Keratinocyte (primary cell): Measurements from ENCODE around the gene MIDN. TPM values are rescaled to one million over a fixed set of nuclear protein-coding genes. Genes with fewer than 3 reads are reported as not detected.

ENCODE experiments used
- DNase-seq: peaks from one replicate; pipeline ENCODE4 v3.0.0-alpha.2; 2011; ENCODE audit warnings: low read depth, missing footprints, low spot score
- FAIRE-seq: peaks from 2 replicates; lab custom pipeline; 2011; peaks lifted over from hg19 to GRCh38; lab: Jason Lieb, UNC
- H2AFZ ChIP-seq: 2 replicates; pipeline ENCODE4 v1.6.0; 2012; ENCODE audit warnings: low read length, control low read depth, inconsistent platforms; ENCODE audit not compliant: control insufficient read depth
- H3K27ac ChIP-seq: 2 replicates; pipeline ENCODE4 v1.5.1; 2011; ENCODE audit warnings: low read length; ENCODE audit not compliant: control insufficient read depth, insufficient read depth
- H3K27me3 ChIP-seq: 3 replicates; pipeline ENCODE4 v1.6.0; 2011; ENCODE audit warnings: low read length; ENCODE audit not compliant: control insufficient read depth, insufficient read depth; ENCODE audit errors: extremely low read depth
- H3K36me3 ChIP-seq, 2 experiments: 2 replicates in 1 of 2; 3 replicates in 1 of 2; pipeline ENCODE4 v1.5.1; 2011; ENCODE audit warnings: low read length in 2 of 2, mild to moderate bottlenecking in 1 of 2; ENCODE audit not compliant: control insufficient read depth in 2 of 2, insufficient read depth in 2 of 2; ENCODE audit errors: extremely low read depth in 1 of 2
- H3K4me1 ChIP-seq: 3 replicates; pipeline ENCODE4 v1.5.1; 2011; ENCODE audit warnings: low read length; ENCODE audit not compliant: control insufficient read depth, insufficient read depth; ENCODE audit errors: extremely low read depth
- H3K4me2 ChIP-seq: 3 replicates; pipeline ENCODE4 v1.6.0; 2011; ENCODE audit warnings: low read depth, low read length; ENCODE audit not compliant: control insufficient read depth, insufficient read depth; ENCODE audit errors: extremely low read depth
- H3K4me3 ChIP-seq, 3 experiments: fragments of 200-600 bp in 1 of 3; sonication (generic) in 1 of 3; 2 replicates in 2 of 3; 3 replicates in 1 of 3; pipeline ENCODE4 v1.5.1; 2011 to 2016; ENCODE audit warnings: low read length in 3 of 3, mild to moderate bottlenecking in 3 of 3, control low read depth in 2 of 3, inconsistent platforms in 1 of 3, low read depth in 1 of 3, mixed read lengths in 1 of 3, mixed run types in 1 of 3, moderate library complexity in 1 of 3; ENCODE audit not compliant: control insufficient read depth in 2 of 3, insufficient read depth in 2 of 3; ENCODE audit errors: extremely low read depth in 1 of 3
- H3K79me2 ChIP-seq: 2 replicates; pipeline ENCODE4 v1.6.0; 2012; ENCODE audit warnings: low read length; ENCODE audit not compliant: control insufficient read depth, insufficient read depth
- H3K9ac ChIP-seq: 3 replicates; pipeline ENCODE4 v1.6.0; 2011; ENCODE audit warnings: low read length; ENCODE audit not compliant: control insufficient read depth, insufficient read depth; ENCODE audit errors: extremely low read depth
- H3K9me1 ChIP-seq: 3 replicates; pipeline ENCODE4 v1.6.0; 2011; ENCODE audit warnings: low read length; ENCODE audit not compliant: control insufficient read depth, insufficient read depth; ENCODE audit errors: extremely low read depth
- H3K9me3 ChIP-seq: 2 replicates; pipeline ENCODE4 v1.5.1; 2012; ENCODE audit warnings: low read depth, low read length; ENCODE audit not compliant: control insufficient read depth
- H4K20me1 ChIP-seq: 3 replicates; pipeline ENCODE4 v1.6.0; 2011; ENCODE audit warnings: low read length; ENCODE audit not compliant: control insufficient read depth, insufficient read depth; ENCODE audit errors: extremely low read depth
- EZH2 ChIP-seq: IDR thresholded peaks from one replicate; pipeline ENCODE4 v1.6.1; 2012; ENCODE audit warnings: inconsistent platforms, mild to moderate bottlenecking, low read length, moderate library complexity
- dilution Hi-C: fragments of 300-500 bp; cut with MboI; formaldehyde crosslinking; loops from one replicate; pipeline ENCODE4 v1.7.0; 2020; ENCODE audit warnings: low sequenced_read_pairs; ENCODE audit not compliant: extremely low pct_ligation_motif_present
- polyA plus RNA-seq, 5 experiments: library from polyadenylated mRNA; depleted of rRNA in 3 of 5; stranded (reverse) in 3 of 5; stranded (forward) in 1 of 5; unstranded in 1 of 5; fragments of >200 nt; gene quantifications; 1 replicate in 1 of 5; 2 replicates in 3 of 5; 3 replicates in 1 of 5; pipeline versions ENCODE4 v1.2.1 to v1.2.3, GENCODE V29; 2011 to 2012; ENCODE audit warnings: missing spikeins in 2 of 5, low read depth in 1 of 5, low replicate concordance in 1 of 5
- TF ChIP-seq, protein P1 (sequence below), 3 experiments: IDR thresholded peaks in 1 of 3; conservative IDR thresholded peaks in 1 of 3; optimal IDR thresholded peaks in 1 of 3; 2 replicates in 2 of 3; 3 replicates in 1 of 3; pipeline versions ENCODE3 to v1.5.1; 2011; ENCODE audit warnings: low read length in 3 of 3, mild to moderate bottlenecking in 3 of 3, moderate library complexity in 2 of 3, control low read depth in 1 of 3, inconsistent platforms in 1 of 3; ENCODE audit not compliant: insufficient read depth in 2 of 3; ENCODE audit errors: extremely low read depth in 1 of 3

Gene MIDN
- polyA plus RNA-seq, 1 donor (not counting 4 experiments of a cell fraction or from before 2014, with no cell fraction given) = 4.7 TPM

DNA sequence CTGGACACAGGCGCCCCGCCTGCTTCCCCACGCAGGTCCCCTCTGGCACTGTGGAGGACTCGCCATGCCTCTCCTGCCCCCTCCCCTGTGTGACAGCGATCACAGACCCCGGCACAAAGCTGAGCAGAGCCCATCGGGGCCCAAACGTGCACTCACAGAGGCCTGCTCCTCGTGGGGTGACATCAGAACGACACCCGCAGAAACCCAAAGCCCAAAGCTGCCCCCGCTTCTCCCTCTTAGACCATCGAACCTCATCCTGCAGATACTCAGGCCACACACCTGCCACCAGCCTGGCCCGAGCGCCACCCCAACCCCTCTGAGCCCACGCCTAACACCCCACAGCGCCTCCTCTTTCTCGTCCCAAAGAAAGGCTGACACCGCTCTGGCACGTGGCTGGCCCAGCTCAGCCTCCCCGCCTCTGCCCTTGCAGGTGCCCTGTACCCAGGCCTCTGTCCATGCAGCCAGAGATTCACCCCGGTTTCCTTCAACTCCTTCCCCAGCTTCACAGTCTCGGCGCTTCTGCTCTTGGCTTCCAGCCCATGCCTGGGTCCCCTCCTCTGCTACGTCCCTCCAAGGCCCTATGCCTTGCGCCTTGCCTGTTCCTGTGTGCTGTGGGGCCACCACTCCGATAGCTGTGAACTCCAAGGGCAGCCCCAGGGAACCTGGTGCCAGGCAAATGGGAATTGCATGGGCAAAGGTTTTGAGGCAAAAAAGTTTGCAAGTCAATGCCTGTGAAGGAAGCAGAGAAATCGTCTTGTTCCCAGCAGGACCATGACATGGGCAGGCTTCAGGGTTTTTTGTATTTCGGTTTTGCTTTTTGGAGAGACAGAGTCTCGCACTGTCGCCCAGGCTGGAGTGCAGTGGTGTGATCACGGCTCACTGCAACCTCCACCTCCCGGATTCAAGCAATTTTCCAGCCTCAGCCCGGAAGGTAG, 9.7 kb upstream of the MIDN start:
- H3K27me3 ChIP-seq = no peaks in the 10 kb centered on the region
- peaks cover 24% of the 10 kb centered on the region for H3K4me1 ChIP-seq
- TF ChIP-seq, protein P1, sequence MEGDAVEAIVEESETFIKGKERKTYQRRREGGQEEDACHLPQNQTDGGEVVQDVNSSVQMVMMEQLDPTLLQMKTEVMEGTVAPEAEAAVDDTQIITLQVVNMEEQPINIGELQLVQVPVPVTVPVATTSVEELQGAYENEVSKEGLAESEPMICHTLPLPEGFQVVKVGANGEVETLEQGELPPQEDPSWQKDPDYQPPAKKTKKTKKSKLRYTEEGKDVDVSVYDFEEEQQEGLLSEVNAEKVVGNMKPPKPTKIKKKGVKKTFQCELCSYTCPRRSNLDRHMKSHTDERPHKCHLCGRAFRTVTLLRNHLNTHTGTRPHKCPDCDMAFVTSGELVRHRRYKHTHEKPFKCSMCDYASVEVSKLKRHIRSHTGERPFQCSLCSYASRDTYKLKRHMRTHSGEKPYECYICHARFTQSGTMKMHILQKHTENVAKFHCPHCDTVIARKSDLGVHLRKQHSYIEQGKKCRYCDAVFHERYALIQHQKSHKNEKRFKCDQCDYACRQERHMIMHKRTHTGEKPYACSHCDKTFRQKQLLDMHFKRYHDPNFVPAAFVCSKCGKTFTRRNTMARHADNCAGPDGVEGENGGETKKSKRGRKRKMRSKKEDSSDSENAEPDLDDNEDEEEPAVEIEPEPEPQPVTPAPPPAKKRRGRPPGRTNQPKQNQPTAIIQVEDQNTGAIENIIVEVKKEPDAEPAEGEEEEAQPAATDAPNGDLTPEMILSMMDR (optimal IDR thresholded peaks at IDR 0.05 in 1 of 3, IDR thresholded peaks at IDR 0.05 in 1 of 3, conservative IDR thresholded peaks at IDR 0.05 in 1 of 3; ENCODE audit: extremely low read depth in 1 of 3, insufficient read depth in 2 of 3, low read length in 3 of 3) = no peak
- no peak for TF ChIP-seq EZH2
- H3K4me3 ChIP-seq = peak overlapping the region in 1 of 3 experiments; percentile 24
- peaks cover 16% of the 10 kb centered on the region for H3K79me2 ChIP-seq
- no peak overlapping the region for H3K9ac ChIP-seq
- H3K36me3 ChIP-seq = peaks cover 3 to 8% of the 10 kb centered on the region in 2 experiments
- dilution Hi-C loops = no loop called here
- FAIRE-seq (no peak), DNase-seq (no peak)
- H2AFZ ChIP-seq = no peak overlapping the region
- no peak overlapping the region for H3K27ac ChIP-seq
- H3K9me1 ChIP-seq = no peaks in the 10 kb centered on the region
- H3K4me2 ChIP-seq = peak overlapping the region; percentile 3
- no peaks in the 10 kb centered on the region for H3K9me3 ChIP-seq
- H4K20me1 ChIP-seq = no peaks in the 10 kb centered on the region

DNA sequence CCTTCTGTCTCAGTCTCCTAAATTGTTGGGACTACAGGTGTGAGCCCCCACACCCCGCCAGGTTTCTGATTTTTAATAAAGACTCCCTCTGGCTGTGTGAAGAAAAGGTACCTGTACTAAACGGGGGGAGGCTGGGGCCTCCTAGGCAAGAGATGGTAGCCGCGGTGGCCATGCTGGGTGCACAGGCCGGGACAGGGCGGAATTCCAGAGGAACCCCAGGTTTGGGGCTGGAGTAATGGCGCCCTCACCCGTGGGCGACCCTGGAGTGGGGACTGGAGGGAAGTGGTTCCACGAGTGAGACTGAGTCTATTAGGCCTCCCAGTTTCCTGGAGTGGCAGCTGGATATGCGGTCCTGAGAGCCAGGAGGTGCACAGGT, 9.0 kb upstream of the MIDN start:
- Histone ChIP-seq H3K27ac (no peak overlapping the region), H2AFZ (no peak overlapping the region), H3K27me3 (no peaks in the 10 kb centered on the region), H3K79me2 (peaks cover 23% of the 10 kb centered on the region), H3K9ac (no peak overlapping the region), H3K4me1 (peaks cover 31% of the 10 kb centered on the region), H3K4me3 (no peak overlapping the region), H3K9me1 (no peaks in the 10 kb centered on the region), H4K20me1 (no peaks in the 10 kb centered on the region), H3K36me3 (peaks cover 0 to 2% of the 10 kb centered on the region in 2 experiments), H3K9me3 (no peaks in the 10 kb centered on the region), H3K4me2 (no peak overlapping the region)
- dilution Hi-C loops = no loop called here
- DNase-seq (no peak), FAIRE-seq (no peak)
- no peak for TF ChIP-seq EZH2
- TF ChIP-seq, protein P1 (optimal IDR thresholded peaks at IDR 0.05 in 1 of 3, IDR thresholded peaks at IDR 0.05 in 1 of 3, conservative IDR thresholded peaks at IDR 0.05 in 1 of 3; ENCODE audit: extremely low read depth in 1 of 3, insufficient read depth in 2 of 3, low read length in 3 of 3) = no peak
